Esophagus muscularis mucosa (tissue), 3 donors: ENCODE data around the gene TMEM235.

Source experiments
- POLR2AphosphoS5 ChIP-seq, 2 donors: sonication (generic); formaldehyde crosslinking; IDR thresholded peaks; one replicate each; pipeline ENCODE4 v1.6.1; 2017; ENCODE audit warnings: antibody characterized with exemption in 2 of 2
- TF ChIP-seq, protein P1 (sequence below), 3 experiments: fragments of 200-600 bp in 2 of 3; fragments of 450-650 bp in 1 of 3; sonication (generic) in 2 of 3; IDR thresholded peaks; one replicate each; pipeline ENCODE4 v1.5.1; 2017 to 2019; ENCODE audit warnings: antibody characterized with exemption in 3 of 3, mild to moderate bottlenecking in 2 of 3, moderate library complexity in 1 of 3

DNA sequence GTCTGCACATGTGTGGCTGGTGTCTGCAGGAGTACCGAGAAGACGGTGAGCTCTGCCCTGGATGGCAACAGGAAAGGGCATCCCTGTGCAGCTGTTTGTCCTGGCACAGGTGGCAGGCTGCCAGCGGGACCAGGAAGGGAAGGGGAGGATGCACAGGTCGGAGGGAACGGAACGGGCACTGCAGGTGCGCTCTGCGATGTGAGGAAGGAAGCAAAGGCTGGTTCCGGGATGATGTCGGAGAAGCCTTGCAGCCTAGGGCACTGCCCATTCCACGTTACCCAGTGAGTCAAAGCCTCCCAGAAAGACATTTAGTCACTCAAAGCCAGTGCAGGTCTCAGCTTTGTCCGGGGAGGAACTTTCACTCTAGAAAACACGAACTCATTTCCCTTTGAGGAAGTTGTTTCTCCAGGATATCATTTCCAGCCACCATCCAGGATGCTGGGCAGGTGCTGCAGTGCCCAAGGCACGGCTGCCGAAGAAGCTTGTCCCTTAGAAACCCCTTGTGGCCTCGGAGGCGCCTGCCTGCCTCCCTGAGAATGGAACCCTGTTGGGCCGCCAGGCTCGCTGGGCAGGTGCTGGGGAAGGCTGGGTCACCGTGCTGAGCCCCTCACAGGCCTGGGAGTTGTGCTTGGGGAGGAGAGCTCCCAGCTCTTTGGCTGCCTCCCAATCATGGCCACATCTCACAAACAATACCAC is 4.5 kb upstream of the TMEM235 start:
- TF ChIP-seq POLR2AphosphoS5 (IDR thresholded peaks at IDR 0.05), result no peak
- TF ChIP-seq, protein P1, sequence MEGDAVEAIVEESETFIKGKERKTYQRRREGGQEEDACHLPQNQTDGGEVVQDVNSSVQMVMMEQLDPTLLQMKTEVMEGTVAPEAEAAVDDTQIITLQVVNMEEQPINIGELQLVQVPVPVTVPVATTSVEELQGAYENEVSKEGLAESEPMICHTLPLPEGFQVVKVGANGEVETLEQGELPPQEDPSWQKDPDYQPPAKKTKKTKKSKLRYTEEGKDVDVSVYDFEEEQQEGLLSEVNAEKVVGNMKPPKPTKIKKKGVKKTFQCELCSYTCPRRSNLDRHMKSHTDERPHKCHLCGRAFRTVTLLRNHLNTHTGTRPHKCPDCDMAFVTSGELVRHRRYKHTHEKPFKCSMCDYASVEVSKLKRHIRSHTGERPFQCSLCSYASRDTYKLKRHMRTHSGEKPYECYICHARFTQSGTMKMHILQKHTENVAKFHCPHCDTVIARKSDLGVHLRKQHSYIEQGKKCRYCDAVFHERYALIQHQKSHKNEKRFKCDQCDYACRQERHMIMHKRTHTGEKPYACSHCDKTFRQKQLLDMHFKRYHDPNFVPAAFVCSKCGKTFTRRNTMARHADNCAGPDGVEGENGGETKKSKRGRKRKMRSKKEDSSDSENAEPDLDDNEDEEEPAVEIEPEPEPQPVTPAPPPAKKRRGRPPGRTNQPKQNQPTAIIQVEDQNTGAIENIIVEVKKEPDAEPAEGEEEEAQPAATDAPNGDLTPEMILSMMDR (IDR thresholded peaks at IDR 0.05), result no peak
